ENCODE measurements around the gene HMGCS1.

DNA sequence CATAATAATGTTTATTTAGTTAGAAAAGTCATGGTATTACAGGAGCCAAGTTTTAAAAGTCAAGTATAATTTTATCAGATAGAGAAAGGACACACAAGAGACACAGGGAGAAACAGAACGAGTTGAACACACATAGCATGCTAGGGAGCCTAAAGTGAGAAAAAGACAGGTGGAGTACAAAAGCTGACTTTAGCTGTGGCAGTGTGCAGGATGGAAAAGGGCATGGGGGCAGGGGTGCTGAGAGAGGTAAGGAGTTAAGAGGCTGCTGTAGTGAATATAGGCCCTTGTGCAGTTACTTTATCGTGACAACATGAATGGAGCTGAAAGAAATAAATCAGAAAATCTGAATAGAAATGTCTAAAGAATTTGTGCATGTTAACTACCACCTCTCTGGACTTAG lies 18.0 kb downstream of the HMGCS1 start:
- TF ChIP-seq, protein P1, sequence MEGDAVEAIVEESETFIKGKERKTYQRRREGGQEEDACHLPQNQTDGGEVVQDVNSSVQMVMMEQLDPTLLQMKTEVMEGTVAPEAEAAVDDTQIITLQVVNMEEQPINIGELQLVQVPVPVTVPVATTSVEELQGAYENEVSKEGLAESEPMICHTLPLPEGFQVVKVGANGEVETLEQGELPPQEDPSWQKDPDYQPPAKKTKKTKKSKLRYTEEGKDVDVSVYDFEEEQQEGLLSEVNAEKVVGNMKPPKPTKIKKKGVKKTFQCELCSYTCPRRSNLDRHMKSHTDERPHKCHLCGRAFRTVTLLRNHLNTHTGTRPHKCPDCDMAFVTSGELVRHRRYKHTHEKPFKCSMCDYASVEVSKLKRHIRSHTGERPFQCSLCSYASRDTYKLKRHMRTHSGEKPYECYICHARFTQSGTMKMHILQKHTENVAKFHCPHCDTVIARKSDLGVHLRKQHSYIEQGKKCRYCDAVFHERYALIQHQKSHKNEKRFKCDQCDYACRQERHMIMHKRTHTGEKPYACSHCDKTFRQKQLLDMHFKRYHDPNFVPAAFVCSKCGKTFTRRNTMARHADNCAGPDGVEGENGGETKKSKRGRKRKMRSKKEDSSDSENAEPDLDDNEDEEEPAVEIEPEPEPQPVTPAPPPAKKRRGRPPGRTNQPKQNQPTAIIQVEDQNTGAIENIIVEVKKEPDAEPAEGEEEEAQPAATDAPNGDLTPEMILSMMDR (IDR thresholded peaks at IDR 0.05 in 4 of 5, conservative IDR thresholded peaks at IDR 0.05 in 1 of 5), result no peak
- TF ChIP-seq POLR2A (IDR thresholded peaks at IDR 0.05), result no peak

All from gastrocnemius medialis (tissue), 4 donors.